ENCODE measurements around the gene ADAMTS2. TPM values are rescaled to one million over a fixed set of nuclear protein-coding genes. Genes with fewer than 3 reads are reported as not detected.

Gene ADAMTS2
- total RNA-seq, 1 donor from 2014 or later = 18.8 TPM

GRCh38 chr5:179292202-179292601 lies 53.1 kb downstream of the ADAMTS2 start:
- no peaks in the 10 kb centered on the region for H3K9me3 ChIP-seq (ENCODE audit: insufficient read depth, low read depth, low read length)
- no peak overlapping the region for H3K27ac Mint-ChIP-seq (ENCODE audit: unreplicated experiment)
- H3K27ac ChIP-seq (ENCODE audit: low read depth, low read length) = no peak overlapping the region
- H3K36me3 ChIP-seq (ENCODE audit: insufficient read depth, low read length) = no peaks in the 10 kb centered on the region
- FAIRE-seq (no peak), DNase-seq (ENCODE audit: low read depth) (no peak)
- peaks cover 5% of the 10 kb centered on the region for H3K36me3 Mint-ChIP-seq (ENCODE audit: low read depth, unreplicated experiment)
- no peak overlapping the region for H3K4me3 Mint-ChIP-seq (ENCODE audit: unreplicated experiment)
- TF ChIP-seq EZH2 (IDR thresholded peaks at IDR 0.05; ENCODE audit: insufficient read depth, low read length) = no peak
- no peak for TF ChIP-seq CTCF (IDR thresholded peaks at IDR 0.05; ENCODE audit: insufficient read depth, low read depth, low read length)
- H3K4me1 ChIP-seq (ENCODE audit: insufficient read depth, low read length) = no peaks in the 10 kb centered on the region
- no peak overlapping the region for H3K9ac ChIP-seq (ENCODE audit: low read length)
- H3K79me2 ChIP-seq (ENCODE audit: insufficient read depth, low read length) = no peaks in the 10 kb centered on the region
- H3K9me3 Mint-ChIP-seq (ENCODE audit: unreplicated experiment) = peaks cover 4% of the 10 kb centered on the region
- H3K4me2 ChIP-seq (ENCODE audit: low read length) = no peak overlapping the region
- no peaks in the 10 kb centered on the region for H3K27me3 ChIP-seq (ENCODE audit: insufficient read depth, low read length)
- H3K4me3 ChIP-seq (ENCODE audit: insufficient read depth, low read depth, low read length) = no peak overlapping the region
- no peaks in the 10 kb centered on the region for H4K20me1 ChIP-seq (ENCODE audit: insufficient read depth, low read length)
- peaks cover 7% of the 10 kb centered on the region for H3K27me3 Mint-ChIP-seq (ENCODE audit: low read depth, unreplicated experiment)
- H3K4me1 Mint-ChIP-seq (ENCODE audit: low read depth, unreplicated experiment) = peaks cover 9% of the 10 kb centered on the region
- H2AFZ ChIP-seq (ENCODE audit: low read depth, low read length) = no peak overlapping the region

DNA sequence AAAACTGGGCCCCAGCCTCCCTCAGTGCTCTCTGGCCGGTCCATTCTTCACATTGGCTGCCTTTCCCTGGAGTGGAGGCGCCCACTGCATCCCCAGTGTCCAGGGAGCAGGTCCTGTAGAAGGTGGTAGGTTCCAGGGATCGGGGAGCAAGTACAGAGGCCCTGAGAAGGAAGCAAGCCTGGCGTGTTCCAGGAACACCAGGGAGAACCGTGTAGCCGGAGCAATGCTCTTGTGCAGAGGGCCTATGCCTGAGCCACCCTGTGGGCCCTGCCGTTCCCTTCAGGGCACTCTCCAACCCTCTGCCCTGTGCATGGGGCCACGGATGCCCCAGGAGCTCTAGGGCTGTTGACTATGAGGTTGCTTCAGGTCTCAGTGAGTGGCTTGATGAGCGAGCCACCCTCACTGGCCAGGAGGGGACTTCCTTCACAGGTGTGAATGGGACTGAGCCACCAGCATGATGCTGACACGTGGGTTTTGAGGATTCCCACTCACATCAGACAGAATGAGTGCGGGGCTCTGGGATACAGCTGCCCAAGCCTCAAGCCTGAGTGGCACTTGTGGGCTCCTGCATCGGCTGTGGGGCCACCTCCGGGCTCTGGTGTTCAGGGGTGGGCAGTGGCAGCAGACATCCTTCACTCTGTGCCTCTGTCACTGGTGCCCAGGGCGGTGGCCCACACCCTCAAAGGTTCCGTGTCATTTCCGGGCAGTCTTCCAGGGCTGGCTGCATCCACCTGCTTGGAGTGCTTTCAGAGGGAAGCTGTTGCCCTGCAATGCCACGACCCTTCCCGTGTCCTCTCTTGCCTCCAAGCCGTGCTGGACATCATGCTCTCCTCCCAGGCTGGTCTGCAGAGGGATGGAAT lies 54.4 kb downstream of the ADAMTS2 start:
- no peak overlapping the region for H3K27ac Mint-ChIP-seq (ENCODE audit: unreplicated experiment)
- Histone ChIP-seq H3K9ac (ENCODE audit: low read length) (no peak overlapping the region), H2AFZ (ENCODE audit: low read depth, low read length) (no peak overlapping the region), H3K79me2 (ENCODE audit: insufficient read depth, low read length) (no peaks in the 10 kb centered on the region), H3K27me3 (ENCODE audit: insufficient read depth, low read length) (no peaks in the 10 kb centered on the region), H3K4me2 (ENCODE audit: low read length) (no peak overlapping the region), H3K4me1 (ENCODE audit: insufficient read depth, low read length) (no peaks in the 10 kb centered on the region), H3K9me3 (ENCODE audit: insufficient read depth, low read depth, low read length) (no peaks in the 10 kb centered on the region), H3K4me3 (ENCODE audit: insufficient read depth, low read depth, low read length) (no peak overlapping the region), H3K27ac (ENCODE audit: low read depth, low read length) (no peak overlapping the region), H4K20me1 (ENCODE audit: insufficient read depth, low read length) (no peaks in the 10 kb centered on the region), H3K36me3 (ENCODE audit: insufficient read depth, low read length) (no peaks in the 10 kb centered on the region)
- peaks cover 5% of the 10 kb centered on the region for H3K36me3 Mint-ChIP-seq (ENCODE audit: low read depth, unreplicated experiment)
- no peak for DNase-seq (ENCODE audit: low read depth)
- peaks cover 2% of the 10 kb centered on the region for H3K27me3 Mint-ChIP-seq (ENCODE audit: low read depth, unreplicated experiment)
- no peak for FAIRE-seq
- H3K4me3 Mint-ChIP-seq (ENCODE audit: unreplicated experiment) = no peak overlapping the region
- H3K4me1 Mint-ChIP-seq (ENCODE audit: low read depth, unreplicated experiment) = peaks cover 9% of the 10 kb centered on the region
- peaks cover 4% of the 10 kb centered on the region for H3K9me3 Mint-ChIP-seq (ENCODE audit: unreplicated experiment)
- TF ChIP-seq EZH2 (IDR thresholded peaks at IDR 0.05; ENCODE audit: insufficient read depth, low read length) = no peak
- TF ChIP-seq CTCF (IDR thresholded peaks at IDR 0.05; ENCODE audit: insufficient read depth, low read depth, low read length) = no peak

Measured in astrocyte (in vitro differentiated cells and primary cell).